Measurements from ENCODE around the gene ITGA7.
A peak's percentile ranks its signal among the peaks of the same experiment; 100 is the strongest.

Gene ITGA7, protein sequence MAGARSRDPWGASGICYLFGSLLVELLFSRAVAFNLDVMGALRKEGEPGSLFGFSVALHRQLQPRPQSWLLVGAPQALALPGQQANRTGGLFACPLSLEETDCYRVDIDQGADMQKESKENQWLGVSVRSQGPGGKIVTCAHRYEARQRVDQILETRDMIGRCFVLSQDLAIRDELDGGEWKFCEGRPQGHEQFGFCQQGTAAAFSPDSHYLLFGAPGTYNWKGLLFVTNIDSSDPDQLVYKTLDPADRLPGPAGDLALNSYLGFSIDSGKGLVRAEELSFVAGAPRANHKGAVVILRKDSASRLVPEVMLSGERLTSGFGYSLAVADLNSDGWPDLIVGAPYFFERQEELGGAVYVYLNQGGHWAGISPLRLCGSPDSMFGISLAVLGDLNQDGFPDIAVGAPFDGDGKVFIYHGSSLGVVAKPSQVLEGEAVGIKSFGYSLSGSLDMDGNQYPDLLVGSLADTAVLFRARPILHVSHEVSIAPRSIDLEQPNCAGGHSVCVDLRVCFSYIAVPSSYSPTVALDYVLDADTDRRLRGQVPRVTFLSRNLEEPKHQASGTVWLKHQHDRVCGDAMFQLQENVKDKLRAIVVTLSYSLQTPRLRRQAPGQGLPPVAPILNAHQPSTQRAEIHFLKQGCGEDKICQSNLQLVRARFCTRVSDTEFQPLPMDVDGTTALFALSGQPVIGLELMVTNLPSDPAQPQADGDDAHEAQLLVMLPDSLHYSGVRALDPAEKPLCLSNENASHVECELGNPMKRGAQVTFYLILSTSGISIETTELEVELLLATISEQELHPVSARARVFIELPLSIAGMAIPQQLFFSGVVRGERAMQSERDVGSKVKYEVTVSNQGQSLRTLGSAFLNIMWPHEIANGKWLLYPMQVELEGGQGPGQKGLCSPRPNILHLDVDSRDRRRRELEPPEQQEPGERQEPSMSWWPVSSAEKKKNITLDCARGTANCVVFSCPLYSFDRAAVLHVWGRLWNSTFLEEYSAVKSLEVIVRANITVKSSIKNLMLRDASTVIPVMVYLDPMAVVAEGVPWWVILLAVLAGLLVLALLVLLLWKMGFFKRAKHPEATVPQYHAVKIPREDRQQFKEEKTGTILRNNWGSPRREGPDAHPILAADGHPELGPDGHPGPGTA

DNA sequence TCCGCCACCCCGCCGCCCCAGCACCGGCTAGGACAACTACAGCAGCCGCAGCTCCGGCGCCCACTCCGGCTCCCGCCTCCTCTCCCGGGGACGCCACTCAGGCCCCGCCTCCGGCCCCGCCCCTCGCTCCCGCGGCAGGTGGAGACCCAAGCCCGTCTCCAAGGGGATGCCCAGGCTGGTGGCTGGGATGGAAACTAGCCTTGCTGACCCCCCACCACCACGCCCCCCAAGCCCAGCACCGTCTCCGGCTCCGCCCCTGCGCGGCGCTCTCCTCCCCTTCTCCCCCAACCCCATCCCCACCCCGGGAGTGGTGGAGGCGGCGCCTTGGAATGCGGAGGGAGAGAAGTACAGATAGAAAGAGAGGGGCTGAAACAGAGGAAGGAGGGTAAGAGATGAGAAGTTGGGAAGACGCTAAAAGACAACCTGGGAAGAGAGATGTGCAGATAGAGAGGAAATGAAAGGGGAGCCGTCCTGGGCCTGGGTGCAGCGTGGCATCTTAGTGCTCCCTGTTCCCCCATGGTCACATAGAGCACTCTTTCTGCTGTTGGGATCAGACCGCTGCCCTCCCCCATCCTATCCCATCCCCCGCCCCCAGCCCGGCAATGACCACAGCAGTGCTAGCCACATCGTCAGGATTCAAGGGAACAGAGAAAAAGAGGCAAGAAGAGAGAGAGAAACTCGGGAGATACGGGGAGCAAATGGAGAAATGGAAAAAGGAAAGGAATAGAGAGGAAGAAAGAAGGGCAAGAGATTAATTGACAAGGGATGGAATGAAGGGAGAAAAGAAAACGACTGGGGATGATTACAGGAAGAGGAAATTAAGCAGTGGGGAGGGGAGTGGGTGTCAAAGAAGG, at the start of gene ITGA7:
Gene ITGA7 (minus strand): TSS at position 64 of the 854 bp plus-strand sequence. CDS start 222 bp downstream, outside the sequence.
- DNase-seq (ENCODE audit: low read depth in 1 of 2, low spot score in 1 of 2) = peak; percentile 41 to 85
- no peak for TF ChIP-seq JUND (IDR thresholded peaks at IDR 0.05; ENCODE audit: low read depth)
- in situ Hi-C loops (cut with HindIII; ENCODE audit: low pct_unique_long_range_greater_than_20kb, low sequenced_read_pairs) = no loop called here

- DNase-seq (ENCODE audit: low read depth in 1 of 2, low spot score in 1 of 2) = no peak
- in situ Hi-C loops (cut with HindIII; ENCODE audit: low pct_unique_long_range_greater_than_20kb, low sequenced_read_pairs) = no loop called here
- TF ChIP-seq JUND (IDR thresholded peaks at IDR 0.05; ENCODE audit: low read depth) = no peak
These were observed 47.5 kb upstream of the ITGA7 start for GRCh38 chr12:55755246-55755645.

DNA sequence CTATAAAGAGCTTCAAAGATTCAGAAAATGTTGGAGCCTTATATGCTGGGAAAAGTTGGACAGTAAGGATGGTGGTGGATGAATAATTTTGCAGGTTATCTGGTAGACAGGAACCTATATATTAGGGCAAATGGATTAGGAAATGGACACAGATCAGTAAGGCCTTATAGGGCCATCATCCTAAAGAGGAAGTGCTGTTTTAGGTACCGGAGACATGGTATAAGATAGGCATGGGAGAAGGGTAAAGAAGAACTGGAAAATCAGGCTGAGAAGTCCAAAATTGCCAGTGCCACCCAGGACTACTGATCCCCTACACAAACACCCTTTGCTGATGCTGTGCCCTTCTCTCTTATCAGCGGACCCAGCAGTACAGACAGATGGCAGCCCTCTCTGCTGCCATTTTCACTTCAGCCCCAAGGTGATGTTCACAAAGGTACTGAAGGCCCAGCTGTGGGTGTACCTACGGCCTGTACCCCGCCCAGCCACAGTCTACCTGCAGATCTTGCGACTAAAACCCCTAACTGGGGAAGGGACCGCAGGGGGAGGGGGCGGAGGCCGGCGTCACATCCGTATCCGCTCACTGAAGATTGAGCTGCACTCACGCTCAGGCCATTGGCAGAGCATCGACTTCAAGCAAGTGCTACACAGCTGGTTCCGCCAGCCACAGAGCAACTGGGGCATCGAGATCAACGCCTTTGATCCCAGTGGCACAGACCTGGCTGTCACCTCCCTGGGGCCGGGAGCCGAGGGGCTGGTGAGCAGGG, 40.7 kb upstream of the ITGA7 start:
- TF ChIP-seq JUND (IDR thresholded peaks at IDR 0.05; ENCODE audit: low read depth) = no peak
- no peak for DNase-seq (ENCODE audit: low read depth in 1 of 2, low spot score in 1 of 2)
- in situ Hi-C loops (cut with HindIII; ENCODE audit: low pct_unique_long_range_greater_than_20kb, low sequenced_read_pairs) = no loop called here

GRCh38 chr12:55746913-55747231, 39.2 kb upstream of the ITGA7 start:
- in situ Hi-C loops (cut with HindIII; ENCODE audit: low pct_unique_long_range_greater_than_20kb, low sequenced_read_pairs) = no loop called here

GRCh38 chr12:55746174-55746912, 38.6 kb upstream of the ITGA7 start:
- TF ChIP-seq JUND (IDR thresholded peaks at IDR 0.05; ENCODE audit: low read depth) = no peak
- in situ Hi-C loops (cut with HindIII; ENCODE audit: low pct_unique_long_range_greater_than_20kb, low sequenced_read_pairs) = no loop called here
- DNase-seq (ENCODE audit: low read depth in 1 of 2, low spot score in 1 of 2) = no peak

More at GRCh38 chr12:55746913-55747231, 39.2 kb upstream of the ITGA7 start:
- DNase-seq (ENCODE audit: low read depth in 1 of 2, low spot score in 1 of 2) = no peak
- TF ChIP-seq JUND (IDR thresholded peaks at IDR 0.05; ENCODE audit: low read depth) = no peak

- in situ Hi-C loops (cut with HindIII; ENCODE audit: low pct_unique_long_range_greater_than_20kb, low sequenced_read_pairs) = no loop called here
- DNase-seq (ENCODE audit: low read depth in 1 of 2, low spot score in 1 of 2) = no peak
- no peak for TF ChIP-seq JUND (IDR thresholded peaks at IDR 0.05; ENCODE audit: low read depth)
These were observed 37.9 kb upstream of the ITGA7 start for GRCh38 chr12:55745361-55746173.

GRCh38 chr12:55744340-55745030, 36.8 kb upstream of the ITGA7 start:
- in situ Hi-C loops (cut with HindIII; ENCODE audit: low pct_unique_long_range_greater_than_20kb, low sequenced_read_pairs) = no loop called here
- no peak for DNase-seq (ENCODE audit: low read depth in 1 of 2, low spot score in 1 of 2)
- TF ChIP-seq JUND (IDR thresholded peaks at IDR 0.05; ENCODE audit: low read depth) = no peak

DNA sequence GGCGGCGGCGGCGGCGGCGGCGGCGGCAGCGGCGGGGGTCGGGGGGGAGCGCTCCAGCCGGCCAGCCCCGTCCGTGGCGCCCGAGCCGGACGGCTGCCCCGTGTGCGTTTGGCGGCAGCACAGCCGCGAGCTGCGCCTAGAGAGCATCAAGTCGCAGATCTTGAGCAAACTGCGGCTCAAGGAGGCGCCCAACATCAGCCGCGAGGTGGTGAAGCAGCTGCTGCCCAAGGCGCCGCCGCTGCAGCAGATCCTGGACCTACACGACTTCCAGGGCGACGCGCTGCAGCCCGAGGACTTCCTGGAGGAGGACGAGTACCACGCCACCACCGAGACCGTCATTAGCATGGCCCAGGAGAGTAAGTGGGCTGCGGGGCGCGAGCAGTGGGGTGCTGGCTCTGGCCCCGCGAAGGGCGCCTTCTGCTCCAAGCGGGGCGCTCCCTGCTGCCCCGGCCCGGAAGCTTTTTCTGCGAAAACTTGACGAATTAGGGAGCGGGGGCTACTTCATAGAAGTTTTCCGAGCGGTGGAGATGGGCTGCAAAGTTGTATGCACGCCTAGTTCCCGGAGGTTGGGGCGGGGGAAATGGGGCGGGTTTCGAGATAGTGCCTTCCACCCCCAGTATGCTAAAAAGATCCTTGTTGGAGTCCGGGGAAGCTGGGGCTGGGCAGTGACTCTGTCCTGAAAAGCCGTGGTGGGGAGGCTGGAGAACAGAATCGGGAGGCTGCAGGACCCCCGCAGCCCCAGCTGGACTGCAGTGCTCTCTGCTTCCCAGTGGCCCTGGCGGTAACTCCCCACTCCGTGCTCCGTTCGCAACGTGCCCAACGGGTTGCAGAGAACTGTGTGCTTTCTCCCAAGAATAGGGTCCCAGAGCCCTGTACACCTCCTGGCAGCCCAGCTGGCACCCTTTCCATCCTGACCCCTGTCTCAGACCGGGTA, 36.0 kb upstream of the ITGA7 start:
- in situ Hi-C loops (cut with HindIII; ENCODE audit: low pct_unique_long_range_greater_than_20kb, low sequenced_read_pairs) = no loop called here
- DNase-seq (ENCODE audit: low read depth in 1 of 2, low spot score in 1 of 2) = peak; percentile 72 to 76
- no peak for TF ChIP-seq JUND (IDR thresholded peaks at IDR 0.05; ENCODE audit: low read depth)

All from T47D (cell line).